HCT116 (cell line): Measurements from ENCODE around the gene RNF152. TPM values are rescaled to one million over a fixed set of nuclear protein-coding genes. Genes with fewer than 3 reads are reported as not detected.

Source experiments
- ATAC-seq: fragments of 200-7000 bp; cut with Tn5 transposase; 2 replicates; pipeline ENCODE4 v1.9.1; 2020; ENCODE audit warnings: mild to moderate bottlenecking, moderate library complexity
- BruUV-seq: library from RNA; stranded (reverse); fragments of 400-500 nt; replicated peaks from 2 replicates; lab custom pipeline; 2021; lab: Mats Ljungman, UMichigan
- CTCF ChIA-PET: fragments of 300-600 bp; sonication (Branson Sonifier 250); formaldehyde crosslinking; loops from one replicate; lab custom pipeline; 2021; ENCODE audit warnings: antibody characterized with exemption; lab: Charles Lee
- POLR2A ChIA-PET: fragments of 300-600, 350-600 bp; sonication (Branson Sonifier 250); formaldehyde crosslinking; loops from one replicate; lab custom pipeline; 2021; ENCODE audit warnings: antibody characterized with exemption; lab: Charles Lee
- RAD21 ChIA-PET, 2 experiments: fragments of 300-600 bp; sonication (Branson Sonifier 250); formaldehyde crosslinking; loops; one replicate each; lab custom pipeline; 2023; ENCODE audit warnings: low total read pairs in 2 of 2; ENCODE audit not compliant: uncharacterized antibody in 2 of 2, unreplicated experiment in 2 of 2, low non-redundant PET in 1 of 2; lab: Charles Lee
- DNase-seq: peaks from one replicate; pipeline ENCODE4 v3.0.0-alpha.2; 2010; ENCODE audit warnings: low read depth, low spot score
- H2AFZ ChIP-seq: fragments of 200-600 bp; shearing (Covaris generic), sonication (generic); 2 replicates; pipeline ENCODE4 v1.6.1; 2017; ENCODE audit warnings: low read depth, mixed run types, mixed read lengths, antibody characterized with exemption, low read length; ENCODE audit not compliant: poor library complexity, severe bottlenecking
- H3K27ac ChIP-seq: 2 replicates; pipeline ENCODE4 v1.5.1; 2012; ENCODE audit warnings: low read depth, low read length
- H3K27me3 ChIP-seq: fragments of 200-600 bp; sonication (generic); 2 replicates; pipeline ENCODE4 v1.6.1; 2016; ENCODE audit warnings: mixed run types, low read length, mixed read lengths; ENCODE audit not compliant: insufficient read depth
- H3K36me3 ChIP-seq, 2 experiments: fragments of 200-500 bp in 1 of 2; fragments of 200-600 bp in 1 of 2; sonication (Bioruptor generic) in 1 of 2; sonication (generic) in 1 of 2; 2 replicates each; pipeline versions ENCODE4 v1.5.1 to v1.6.1; 2014 to 2016; ENCODE audit warnings: low read length in 2 of 2, inconsistent platforms in 1 of 2, mixed read lengths in 1 of 2, mixed run types in 1 of 2; ENCODE audit not compliant: insufficient read depth in 2 of 2, control insufficient read depth in 1 of 2
- H3K4me1 ChIP-seq, 2 experiments: fragments of 200-600 bp in 1 of 2; sonication (generic) in 1 of 2; 2 replicates each; pipeline versions ENCODE4 v1.5.1 to v1.6.1; 2012 to 2017; ENCODE audit warnings: low read length in 2 of 2, inconsistent platforms in 1 of 2, mild to moderate bottlenecking in 1 of 2, mixed read lengths in 1 of 2, mixed run types in 1 of 2, moderate library complexity in 1 of 2; ENCODE audit not compliant: insufficient read depth in 2 of 2, control insufficient read depth in 1 of 2
- H3K4me2 ChIP-seq: fragments of 200-600 bp; sonication (generic); 2 replicates; pipeline ENCODE4 v1.6.1; 2017; ENCODE audit warnings: mixed run types, low read length, mixed read lengths
- H3K4me3 ChIP-seq, 2 experiments: fragments of 200-600 bp in 1 of 2; sonication (generic) in 1 of 2; replicated peaks in 1 of 2; 2 replicates each; pipeline ENCODE4 v1.5.1; 2011 to 2016; ENCODE audit warnings: low read length in 2 of 2, control low read depth in 1 of 2, low read depth in 1 of 2, mild to moderate bottlenecking in 1 of 2, mixed read lengths in 1 of 2, mixed run types in 1 of 2
- H3K79me2 ChIP-seq: fragments of 200-600 bp; sonication (generic); 2 replicates; pipeline ENCODE4 v1.6.1; 2017; ENCODE audit warnings: mild to moderate bottlenecking, mixed run types, low read length, moderate library complexity, mixed read lengths; ENCODE audit not compliant: insufficient read depth
- H3K9ac ChIP-seq: fragments of 200-600 bp; sonication (generic); 2 replicates; pipeline ENCODE4 v1.6.1; 2016; ENCODE audit warnings: low read length, mixed read lengths
- H3K9me2 ChIP-seq: fragments of 200-600 bp; sonication (generic), shearing (Covaris generic); 2 replicates; pipeline ENCODE4 v1.6.1; 2017; ENCODE audit warnings: mixed run types, mild to moderate bottlenecking, moderate library complexity; ENCODE audit not compliant: insufficient read depth
- H3K9me3 ChIP-seq, 2 experiments: fragments of 200-500 bp in 1 of 2; fragments of 200-600 bp in 1 of 2; sonication (Bioruptor generic) in 1 of 2; sonication (generic) in 1 of 2; 2 replicates each; pipeline ENCODE4 v1.6.1; 2014 to 2017; ENCODE audit warnings: low read length in 2 of 2, mixed read lengths in 2 of 2, inconsistent platforms in 1 of 2, low read depth in 1 of 2, mild to moderate bottlenecking in 1 of 2, mixed run types in 1 of 2, moderate library complexity in 1 of 2; ENCODE audit not compliant: control insufficient read depth in 1 of 2, insufficient read depth in 1 of 2
- H4K20me1 ChIP-seq: fragments of 200-600 bp; sonication (generic), shearing (Covaris generic); 2 replicates; pipeline ENCODE4 v1.6.1; 2017; ENCODE audit warnings: mixed run types, mild to moderate bottlenecking, moderate library complexity; ENCODE audit not compliant: insufficient read depth
- ATF3 ChIP-seq: IDR thresholded peaks from 2 replicates; pipeline ENCODE4 v1.6.1; 2012
- ELF1 ChIP-seq: IDR thresholded peaks from 2 replicates; pipeline ENCODE4 v1.6.1; 2012; ENCODE audit warnings: low read depth, borderline replicate concordance
- FOSL1 ChIP-seq: IDR thresholded peaks from 2 replicates; pipeline ENCODE4 v1.6.1; 2012; ENCODE audit warnings: low read depth
- POLR2AphosphoS5 ChIP-seq: IDR thresholded peaks from 2 replicates; pipeline ENCODE4 v1.6.1; 2011; ENCODE audit warnings: mild to moderate bottlenecking, low read depth, low read length, moderate library complexity
- RAD21 ChIP-seq: IDR thresholded peaks from 2 replicates; pipeline ENCODE4 v1.6.1; 2012; ENCODE audit warnings: low read depth, mild to moderate bottlenecking
- SIN3A ChIP-seq: IDR thresholded peaks from 2 replicates; pipeline ENCODE4 v1.6.1; 2012; ENCODE audit warnings: low read depth
- SP1 ChIP-seq: IDR thresholded peaks from 2 replicates; pipeline ENCODE4 v1.6.1; 2012; ENCODE audit warnings: low read depth
- SRF ChIP-seq: IDR thresholded peaks from 2 replicates; pipeline ENCODE4 v1.6.1; 2012; ENCODE audit warnings: low read depth
- YY1 ChIP-seq: IDR thresholded peaks from 2 replicates; pipeline ENCODE4 v1.6.1; 2011; ENCODE audit warnings: low read length, low read depth, moderate library complexity, mild to moderate bottlenecking; ENCODE audit not compliant: insufficient replicate concordance; ENCODE audit errors: extremely low read depth
- ZFX ChIP-seq: fragments of 450-650 bp; IDR thresholded peaks from 2 replicates; pipeline ENCODE4 v1.6.1; 2017
- ZNF274 ChIP-seq: fragments of 200-500 bp; sonication (Bioruptor generic); IDR thresholded peaks from 2 replicates; pipeline ENCODE4 v1.6.1; 2014; ENCODE audit warnings: mild to moderate bottlenecking, low read depth, low read length, inconsistent platforms
- intact Hi-C: fragments of 100-400 bp; cut with micrococcal nuclease; formaldehyde crosslinking; loops from 2 replicates; pipeline ENCODE4 v1.10.0; 2022
- total RNA-seq: library from RNA; stranded (reverse); gene quantifications from one replicate; pipeline ENCODE4 v1.2.1, GENCODE V29; 2021; ENCODE audit not compliant: unreplicated experiment
- TF ChIP-seq, protein P1 (sequence below): IDR thresholded peaks from 2 replicates; pipeline ENCODE4 v1.6.1; 2012; ENCODE audit warnings: low read depth

Gene RNF152
- total RNA-seq, 1 experiment from 2014 or later, result 0.47 TPM

DNA sequence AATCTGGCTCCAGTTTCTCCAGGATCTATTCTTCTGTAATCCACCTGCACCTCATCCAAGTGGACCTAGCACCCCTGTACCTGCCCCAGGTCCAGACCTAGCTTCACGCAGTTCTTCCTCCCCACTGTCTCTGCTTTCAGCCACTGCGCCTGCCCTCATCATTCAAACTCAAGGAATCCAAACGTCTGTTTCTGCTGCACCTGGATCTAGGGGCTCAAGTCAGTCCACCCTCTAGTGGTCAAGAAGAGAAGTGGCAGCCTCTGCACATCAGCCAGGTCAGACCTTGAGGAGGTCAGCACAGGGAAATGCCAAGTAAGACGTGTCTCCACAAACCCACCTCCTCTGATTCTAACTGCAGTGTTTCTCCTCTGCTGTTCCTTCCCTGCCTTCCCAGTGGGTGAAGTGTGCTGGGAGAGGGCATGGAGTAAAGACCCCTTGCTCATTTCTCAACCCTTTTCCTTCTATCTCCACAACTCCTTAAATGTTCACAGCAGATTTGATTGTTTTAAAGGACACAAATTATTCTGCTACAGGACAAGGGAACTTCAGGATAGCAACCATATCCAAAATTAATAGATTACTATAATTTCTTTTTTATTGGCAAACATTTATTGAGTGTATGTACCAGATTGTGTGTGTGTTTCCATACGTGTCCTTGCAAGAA, 8.6 kb upstream of the RNF152 start (continued):
- TF ChIP-seq ATF3, result no peak
- no peak for TF ChIP-seq SRF
- TF ChIP-seq RAD21, result peak; percentile 64
- no peak for TF ChIP-seq SP1
- TF ChIP-seq, protein P1, sequence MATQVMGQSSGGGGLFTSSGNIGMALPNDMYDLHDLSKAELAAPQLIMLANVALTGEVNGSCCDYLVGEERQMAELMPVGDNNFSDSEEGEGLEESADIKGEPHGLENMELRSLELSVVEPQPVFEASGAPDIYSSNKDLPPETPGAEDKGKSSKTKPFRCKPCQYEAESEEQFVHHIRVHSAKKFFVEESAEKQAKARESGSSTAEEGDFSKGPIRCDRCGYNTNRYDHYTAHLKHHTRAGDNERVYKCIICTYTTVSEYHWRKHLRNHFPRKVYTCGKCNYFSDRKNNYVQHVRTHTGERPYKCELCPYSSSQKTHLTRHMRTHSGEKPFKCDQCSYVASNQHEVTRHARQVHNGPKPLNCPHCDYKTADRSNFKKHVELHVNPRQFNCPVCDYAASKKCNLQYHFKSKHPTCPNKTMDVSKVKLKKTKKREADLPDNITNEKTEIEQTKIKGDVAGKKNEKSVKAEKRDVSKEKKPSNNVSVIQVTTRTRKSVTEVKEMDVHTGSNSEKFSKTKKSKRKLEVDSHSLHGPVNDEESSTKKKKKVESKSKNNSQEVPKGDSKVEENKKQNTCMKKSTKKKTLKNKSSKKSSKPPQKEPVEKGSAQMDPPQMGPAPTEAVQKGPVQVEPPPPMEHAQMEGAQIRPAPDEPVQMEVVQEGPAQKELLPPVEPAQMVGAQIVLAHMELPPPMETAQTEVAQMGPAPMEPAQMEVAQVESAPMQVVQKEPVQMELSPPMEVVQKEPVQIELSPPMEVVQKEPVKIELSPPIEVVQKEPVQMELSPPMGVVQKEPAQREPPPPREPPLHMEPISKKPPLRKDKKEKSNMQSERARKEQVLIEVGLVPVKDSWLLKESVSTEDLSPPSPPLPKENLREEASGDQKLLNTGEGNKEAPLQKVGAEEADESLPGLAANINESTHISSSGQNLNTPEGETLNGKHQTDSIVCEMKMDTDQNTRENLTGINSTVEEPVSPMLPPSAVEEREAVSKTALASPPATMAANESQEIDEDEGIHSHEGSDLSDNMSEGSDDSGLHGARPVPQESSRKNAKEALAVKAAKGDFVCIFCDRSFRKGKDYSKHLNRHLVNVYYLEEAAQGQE, result no peak
- TF ChIP-seq POLR2AphosphoS5, result no peak
- no peak for TF ChIP-seq YY1

- H3K4me3 ChIP-seq, result no peak overlapping the region
- no TSS peak for BruUV-seq
- no peak overlapping the region for H3K4me2 ChIP-seq
- H2AFZ ChIP-seq, result peak overlapping the region; percentile 65
- 0 out of 2 replicates have a peak, but pooled peaks cover 3% of the 10 kb centered on the region for H3K27me3 ChIP-seq
- RAD21 ChIA-PET, result no interaction called here
- intact Hi-C loops, result loop anchor here (2.0 to 5.0 kb wide), 3 partner anchors 232 to 350 kb away; no protein-coding TSS in a partner anchor
- POLR2A ChIA-PET, result no interaction called here
- no peaks in the 10 kb centered on the region for H3K36me3 ChIP-seq
- CTCF ChIA-PET, result interaction anchor here (0.6 to 1.2 kb wide), 3 partner anchors 11 to 263 kb away, joined by 3 to 5 read pairs (median 3); no protein-coding TSS in a partner anchor
- no peak for DNase-seq
- H3K9me2 ChIP-seq, result no peaks in the 10 kb centered on the region
- H3K79me2 ChIP-seq, result no peaks in the 10 kb centered on the region
- H3K9ac ChIP-seq, result no peak overlapping the region
- TF ChIP-seq ELF1, result no peak
- TF ChIP-seq ZFX, result no peak
- TF ChIP-seq, protein P1, result no peak
- TF ChIP-seq SIN3A, result no peak
- no peak for TF ChIP-seq FOSL1
- TF ChIP-seq POLR2AphosphoS5, result no peak
- TF ChIP-seq ZNF274, result no peak
- 0 out of 2 replicates have a peak, but pooled peaks have one; percentile 9 for ATAC-seq
- no peaks in the 10 kb centered on the region for H4K20me1 ChIP-seq
- no peak overlapping the region for H3K27ac ChIP-seq
- no peaks in the 10 kb centered on the region for H3K4me1 ChIP-seq
- H3K9me3 ChIP-seq, result no peaks in the 10 kb centered on the region
Observed at GRCh38 chr18:61900504-61901281, 7.9 kb upstream of the RNF152 start.
